Germinal center (tissue), 1 donor: ENCODE measurements around the gene C5orf34.
A peak's percentile ranks its signal among the peaks of the same experiment; 100 is the strongest.
"Not testable (repeated sequence)": the region's sequence is repeated elsewhere in the genome, so short reads cannot be mapped to it uniquely, and the experiment has no call there.

Source experiments
- DNase-seq: peaks from one replicate; pipeline ENCODE4 v3.0.0; 2012; ENCODE audit warnings: mixed read lengths, low spot score

C5orf34 gene

GRCh38 chr5:43515678-43516048 lies 715 bp upstream of the C5orf34 start:
- no peak for DNase-seq

- no peak for DNase-seq
Measured at GRCh38 chr5:43514471-43514815, 505 bp downstream of the C5orf34 start.

- DNase-seq, result no peak
Measured at GRCh38 chr5:43514025-43514424, 923 bp downstream of the C5orf34 start.

- DNase-seq, result not testable (repeated sequence)
Measured at GRCh38 chr5:43511062-43511461, 3.9 kb downstream of the C5orf34 start.

- no peak for DNase-seq
Measured at GRCh38 chr5:43498581-43498980, 16.4 kb downstream of the C5orf34 start.

GRCh38 chr5:43497311-43498104 lies 17.4 kb downstream of the C5orf34 start:
- DNase-seq, result no peak

- DNase-seq, result no peak
Measured at GRCh38 chr5:43491326-43491725, 23.6 kb downstream of the C5orf34 start.

- no peak for DNase-seq
Measured at GRCh38 chr5:43486353-43486752, 28.6 kb downstream of the C5orf34 start.

GRCh38 chr5:43485406-43485805 lies 29.5 kb downstream of the C5orf34 start:
- DNase-seq, result no peak

- peak; percentile 84 for DNase-seq
Measured at GRCh38 chr5:43484106-43484849, 30.7 kb downstream of the C5orf34 start.

- peak; percentile 84 for DNase-seq
Measured at GRCh38 chr5:43483298-43484105, 31.4 kb downstream of the C5orf34 start, which contains the start of gene TMEM267. TSS of gene TMEM267 (minus strand) at chr5:43483865. CDS start at chr5:43453969, 29,896 bp downstream.

- peak; percentile 7 for DNase-seq
Measured at GRCh38 chr5:43482490-43483297, 32.3 kb downstream of the C5orf34 start.

GRCh38 chr5:43469671-43470391 lies 45.1 kb downstream of the C5orf34 start:
- DNase-seq, result no peak

- DNase-seq, result no peak
Measured at GRCh38 chr5:43467100-43467499, 47.8 kb downstream of the C5orf34 start.

- DNase-seq, result not testable (repeated sequence)
Measured at GRCh38 chr5:43465455-43465854, 49.5 kb downstream of the C5orf34 start.

- no peak for DNase-seq
Measured at GRCh38 chr5:43461066-43461465, 53.9 kb downstream of the C5orf34 start.

GRCh38 chr5:43456556-43456955 lies 58.4 kb downstream of the C5orf34 start:
- DNase-seq, result no peak

- DNase-seq, result not testable (repeated sequence)
Measured at GRCh38 chr5:43441575-43441974, 73.4 kb downstream of the C5orf34 start.

GRCh38 chr5:43437062-43437660 lies 77.8 kb downstream of the C5orf34 start:
- DNase-seq, result no peak
